GM12874 (cell line): ENCODE measurements around the gene C19orf67.

Experiments used
- CTCF ChIP-seq: IDR thresholded peaks from 2 replicates; pipeline ENCODE4 v1.5.1; 2011; ENCODE audit warnings: low read depth, mild to moderate bottlenecking, control low read depth, low read length, moderate library complexity; ENCODE audit not compliant: insufficient read depth

Gene C19orf67

DNA sequence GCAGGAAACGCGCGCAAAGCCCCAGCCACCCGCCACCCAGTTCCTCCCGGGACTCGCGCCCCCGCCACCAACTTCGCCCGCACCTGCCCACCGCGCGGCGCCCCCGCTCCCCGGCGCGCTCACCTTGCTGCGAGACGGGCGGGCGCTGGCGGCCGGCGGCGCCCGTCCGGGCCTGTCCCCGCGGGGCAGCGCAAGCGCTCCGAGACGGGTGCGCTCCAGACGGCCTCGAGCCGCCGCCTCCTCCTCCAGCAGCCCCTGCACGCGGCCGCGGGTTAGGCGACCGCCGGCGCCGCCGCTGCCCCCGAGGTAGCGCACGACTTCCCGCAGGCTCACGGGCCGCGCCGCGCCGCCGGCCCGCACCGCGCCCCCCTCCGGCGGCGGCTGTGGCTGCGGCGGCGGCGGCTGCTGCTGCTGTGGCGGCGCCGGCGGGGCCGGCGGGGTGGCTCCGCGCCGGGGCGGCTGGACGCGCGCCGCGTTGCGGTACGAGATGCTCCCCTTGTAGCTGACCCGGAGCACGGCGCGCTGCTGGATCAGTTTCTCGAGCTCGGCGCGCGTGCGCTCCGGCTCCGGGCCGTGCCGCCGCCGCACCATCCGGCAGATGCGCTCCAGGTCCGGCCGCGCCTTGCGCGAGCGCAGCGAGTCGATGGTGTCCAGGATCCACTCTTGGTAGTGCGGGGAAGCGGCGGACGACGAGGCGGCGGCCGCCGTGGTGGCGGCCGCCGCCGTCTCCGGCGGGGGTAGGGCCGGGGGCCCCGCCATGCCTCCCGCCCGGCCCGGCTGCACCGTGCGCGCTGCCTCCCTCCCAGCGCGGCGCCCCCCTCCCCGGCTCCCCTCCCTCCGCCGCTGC is 4.3 kb upstream of the C19orf67 start:
- TF ChIP-seq CTCF: no peak

- TF ChIP-seq CTCF: 0 out of 2 replicates have a peak, but pooled peaks have one; percentile 8
Observed at GRCh38 chr19:14089412-14089661, 3.8 kb upstream of the C19orf67 start.

- TF ChIP-seq CTCF: no peak
Observed at GRCh38 chr19:14088634-14089411, 3.2 kb upstream of the C19orf67 start.

GRCh38 chr19:14086098-14086497 is 515 bp upstream of the C19orf67 start:
- TF ChIP-seq CTCF: no peak

- TF ChIP-seq CTCF: no peak
Observed at GRCh38 chr19:14082675-14082960, 3.0 kb downstream of the C19orf67 start.

GRCh38 chr19:14081797-14082674 is 3.5 kb downstream of the C19orf67 start:
- TF ChIP-seq CTCF: no peak
